DMS114 treated with DMSO at 0.1 percent for 48 hours (cell line): Measurements from ENCODE around the gene CREB3.

Experiments
- DNase-seq: peaks from one replicate; lab custom pipeline; 2025; ENCODE audit not compliant: unreplicated experiment; lab: John Stamatoyannopoulos, UW

CREB3 gene

GRCh38 chr9:35748242-35748857 lies 15.9 kb downstream of the CREB3 start:
- no peak for DNase-seq

DNA sequence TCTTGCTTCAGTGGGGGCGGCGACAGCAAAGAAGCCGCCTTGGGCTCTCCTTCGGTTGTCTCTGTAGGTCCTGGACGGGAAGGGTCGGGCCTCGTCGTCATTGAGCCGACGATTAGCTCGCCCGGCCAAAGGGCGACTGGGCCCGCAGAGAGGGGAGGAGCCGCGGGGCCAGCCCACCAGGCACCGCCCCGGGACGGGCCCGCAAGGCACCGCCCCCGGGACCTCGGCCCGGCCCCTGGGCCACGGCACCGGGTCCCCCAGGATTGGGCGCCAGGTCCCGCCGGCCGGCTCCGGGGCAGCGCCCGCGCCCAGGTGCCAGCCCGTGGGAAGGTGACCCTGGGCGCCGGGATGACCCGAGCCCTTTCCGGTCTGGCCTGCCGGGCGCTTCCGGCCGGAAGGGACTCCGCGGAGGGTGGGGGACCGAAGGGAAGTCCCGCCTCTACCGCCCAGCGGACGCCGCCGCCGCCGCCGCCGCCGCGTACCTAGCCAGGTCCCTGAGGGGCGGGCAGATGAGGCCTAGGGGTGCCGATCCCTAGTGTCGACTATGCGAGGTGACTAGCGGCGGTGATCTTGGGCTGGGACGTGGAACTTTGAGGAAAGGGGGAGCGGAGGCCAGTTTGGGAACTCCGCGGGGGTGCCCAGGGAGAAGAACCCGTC lies 16.5 kb downstream of the CREB3 start, which contains the start of the genes GBA2 and RGP1:
Gene GBA2 (minus strand): TSS at position 371 of the 657 bp plus-strand sequence. CDS start 524 bp downstream, outside the sequence.
Gene RGP1 (plus strand): TSS at position 430 of the 657 bp plus-strand sequence. CDS start 469 bp downstream, outside the sequence.
- peak; percentile 29 for DNase-seq

DNA sequence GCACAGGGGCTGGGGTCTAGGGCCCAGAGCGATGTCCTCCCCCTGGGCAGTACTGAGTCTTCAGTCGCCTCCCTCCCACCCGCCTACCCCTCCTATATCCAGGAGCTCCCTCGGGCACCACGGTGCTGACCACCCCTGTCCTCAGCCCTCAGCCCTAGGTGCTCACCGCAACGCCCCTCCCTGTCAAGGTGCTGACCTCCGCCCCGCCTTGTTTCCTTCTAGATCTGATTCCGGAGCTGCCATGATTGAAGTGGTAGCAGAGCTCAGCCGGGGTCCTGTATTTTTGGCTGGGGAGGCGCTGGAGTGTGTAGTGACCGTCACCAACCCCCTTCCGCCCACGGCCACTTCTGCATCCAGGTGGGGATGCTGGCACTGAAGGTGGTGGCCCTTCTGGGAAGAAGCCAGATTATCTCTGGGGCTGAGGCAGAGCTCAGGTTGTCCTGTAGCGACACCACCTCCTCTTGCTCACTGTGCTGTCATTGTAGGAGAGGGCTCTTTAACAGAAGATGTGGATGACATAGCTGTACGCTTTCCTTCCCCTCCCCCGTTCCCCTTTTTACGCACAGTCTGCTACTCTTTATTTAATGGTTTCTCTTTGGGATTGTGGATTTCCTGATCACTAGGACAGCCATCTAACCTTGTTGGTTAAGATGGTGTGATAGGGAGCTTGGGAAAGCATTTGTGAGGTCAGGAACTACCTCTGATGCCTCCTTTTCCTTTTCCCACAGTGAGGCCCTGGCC lies 17.2 kb downstream of the CREB3 start:
- DNase-seq: no peak

GRCh38 chr9:35750256-35750531 lies 17.7 kb downstream of the CREB3 start:
- no peak for DNase-seq

GRCh38 chr9:35753466-35753865 lies 21.0 kb downstream of the CREB3 start:
- no peak for DNase-seq

- DNase-seq: no peak
Observed at GRCh38 chr9:35754264-35754663, 21.8 kb downstream of the CREB3 start, which contains the start of gene MSMP. Gene MSMP, minus strand, starts transcription at chr9:35754276. Its CDS starts 147 bp downstream, at chr9:35754129.

- DNase-seq: no peak
Observed at GRCh38 chr9:35755071-35755470, 22.6 kb downstream of the CREB3 start.

DNA sequence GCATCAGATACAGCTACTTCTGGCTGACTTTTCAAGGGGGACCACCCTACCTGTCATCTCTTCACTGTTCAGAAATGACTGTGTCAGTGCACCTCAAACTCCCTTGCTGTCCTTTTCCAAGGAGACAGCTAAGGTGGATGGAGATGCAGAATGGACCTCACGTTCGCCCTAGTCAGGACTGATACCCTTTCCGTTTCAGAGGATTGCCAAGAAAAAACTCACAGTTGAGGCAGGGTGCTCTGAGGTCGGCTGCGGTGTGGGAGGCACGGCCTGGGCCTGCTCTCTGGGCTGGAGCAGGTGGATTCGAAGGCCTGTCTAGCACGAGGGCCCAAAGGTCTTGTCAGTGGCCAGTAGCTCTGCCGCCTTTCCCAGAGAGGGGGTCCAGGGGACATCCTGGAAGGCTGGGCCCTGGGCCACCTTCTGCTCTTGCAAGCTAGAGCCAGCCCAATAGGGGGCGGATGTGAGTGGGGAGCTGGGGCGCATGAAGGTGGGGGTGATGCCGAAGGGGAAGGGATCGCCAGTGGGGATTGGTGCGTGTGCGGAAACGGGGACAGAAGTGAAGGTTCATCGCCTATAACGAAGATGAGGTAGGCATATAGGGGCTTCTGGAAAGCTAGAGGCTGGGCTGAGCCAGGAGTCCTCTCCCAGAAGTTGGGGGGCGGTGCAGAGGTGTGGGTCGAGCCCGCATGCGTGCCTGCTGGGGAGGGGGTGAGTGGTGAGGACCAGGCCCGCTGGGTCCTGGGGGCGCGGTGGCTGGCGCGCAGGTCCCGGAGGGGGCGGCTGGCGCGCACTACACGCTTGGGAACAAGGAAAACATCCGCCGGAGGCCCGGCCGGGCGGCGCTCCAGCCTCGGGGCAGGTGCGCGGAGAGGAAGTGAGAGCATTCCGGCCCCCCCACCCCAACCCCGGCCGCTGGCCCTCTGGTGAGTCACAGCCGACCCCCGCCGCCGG lies 24.1 kb downstream of the CREB3 start:
- no peak for DNase-seq

- no peak for DNase-seq
Observed at GRCh38 chr9:35757226-35757891, 24.9 kb downstream of the CREB3 start.

DNA sequence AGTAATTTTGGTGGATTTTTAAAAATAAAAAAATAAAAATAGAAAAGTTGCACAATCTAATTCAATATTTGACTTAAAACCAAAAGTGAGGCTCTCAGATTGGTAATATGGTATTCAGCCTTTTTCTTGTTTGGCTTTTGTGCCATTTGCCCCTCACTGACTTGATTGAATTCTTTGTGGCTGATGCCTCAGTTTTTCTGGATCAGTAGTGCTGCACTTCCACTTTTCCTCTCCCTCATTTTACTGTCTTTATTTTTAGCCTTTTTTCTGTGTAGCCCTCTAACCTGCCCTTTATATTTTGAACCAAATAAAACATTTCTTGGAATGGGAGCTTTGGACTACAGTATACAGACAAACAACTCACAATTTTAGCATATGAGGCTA lies 25.4 kb downstream of the CREB3 start:
- no peak for DNase-seq

DNA sequence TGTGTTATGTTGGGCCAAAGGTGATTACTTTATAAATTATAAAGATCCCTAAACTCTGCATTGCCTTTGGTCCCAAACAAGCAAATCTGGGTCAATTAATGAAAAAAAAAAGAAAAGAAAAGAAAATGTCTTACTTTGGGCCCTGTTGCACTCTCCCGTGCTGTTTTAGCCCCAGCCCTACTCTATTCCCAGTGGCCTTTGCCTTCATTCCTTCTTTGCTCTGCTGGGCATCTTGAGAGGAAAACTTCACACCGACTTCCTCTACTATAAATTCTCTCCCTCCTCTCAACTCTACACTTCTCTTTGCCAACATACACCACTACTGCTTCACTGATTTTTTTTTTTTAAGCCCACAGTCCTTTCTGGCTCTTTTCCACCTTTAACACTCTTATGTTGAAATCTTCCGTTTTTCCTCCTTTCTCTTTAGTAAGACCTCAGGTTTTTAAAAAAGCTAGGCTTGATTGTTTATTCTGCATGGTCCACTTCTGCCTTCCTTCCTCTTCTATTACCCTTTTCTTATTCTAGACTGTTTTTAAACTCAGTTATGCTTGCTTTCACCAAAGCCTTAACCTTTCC lies 26.1 kb downstream of the CREB3 start:
- DNase-seq: no peak

GRCh38 chr9:35759795-35760194 lies 27.3 kb downstream of the CREB3 start:
- DNase-seq: no peak

DNA sequence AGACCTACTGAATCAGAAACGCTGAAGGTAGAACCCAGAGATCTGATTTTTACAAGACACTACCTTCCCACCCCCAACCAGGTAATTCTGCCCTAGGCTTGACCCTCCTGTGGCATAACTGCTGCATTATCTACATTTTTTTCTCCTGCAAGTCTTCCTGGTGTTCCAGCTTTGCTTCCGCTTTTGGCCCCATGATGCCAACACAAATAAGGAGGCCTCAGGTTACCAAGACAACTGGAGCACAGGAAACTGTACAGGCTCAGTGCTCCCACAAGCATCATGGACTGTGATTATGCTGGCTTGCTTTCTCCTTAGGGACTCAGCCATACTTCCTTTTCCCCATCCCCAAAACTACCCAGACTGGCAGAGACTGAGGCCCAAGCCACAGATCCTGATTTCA lies 28.2 kb downstream of the CREB3 start:
- DNase-seq: no peak

- no peak for DNase-seq
Observed at GRCh38 chr9:35763181-35763580, 30.7 kb downstream of the CREB3 start.

DNA sequence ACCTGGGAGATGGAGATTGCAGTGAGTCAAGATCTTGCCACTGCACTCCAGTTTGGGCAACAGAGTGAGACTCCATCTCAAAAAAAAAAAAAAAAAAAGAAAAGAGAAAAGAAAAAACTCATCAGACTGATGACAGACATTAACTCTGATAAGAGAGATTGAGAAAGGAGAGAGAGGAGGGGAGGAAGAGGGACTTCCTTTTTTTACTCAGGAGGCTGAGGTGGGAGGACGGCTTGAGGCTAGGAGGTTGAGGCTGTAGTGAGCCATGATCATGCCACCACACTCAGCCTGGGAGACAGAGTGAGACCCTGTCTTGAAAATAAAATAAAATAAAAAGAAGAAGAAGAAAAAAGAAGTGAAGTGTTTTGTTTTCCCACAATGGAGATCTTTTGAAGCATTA lies 31.3 kb downstream of the CREB3 start:
- DNase-seq: no peak

- no peak for DNase-seq
Observed at GRCh38 chr9:35766997-35767396, 34.5 kb downstream of the CREB3 start.

GRCh38 chr9:35767458-35767857 lies 35.0 kb downstream of the CREB3 start:
- DNase-seq: no peak

GRCh38 chr9:35769763-35770162 lies 37.3 kb downstream of the CREB3 start:
- no peak for DNase-seq

DNA sequence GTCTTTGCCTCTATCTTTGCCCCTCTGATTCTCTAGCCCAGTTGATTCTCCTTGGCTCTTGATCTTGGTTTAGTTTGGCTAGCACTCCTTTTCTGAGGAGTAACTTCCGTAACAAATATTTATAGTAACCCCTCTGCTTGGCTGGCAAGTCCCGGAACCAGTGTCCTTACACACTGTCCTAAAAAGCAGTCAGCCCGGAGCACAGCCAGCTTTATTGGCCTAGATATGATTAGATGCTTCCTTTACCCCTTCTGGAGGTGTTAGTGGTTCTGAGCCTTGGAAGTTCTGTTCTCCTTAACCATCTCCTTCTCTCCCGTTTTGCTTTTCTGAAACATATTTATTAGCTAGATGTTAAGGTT lies 38.6 kb downstream of the CREB3 start:
- no peak for DNase-seq

- no peak for DNase-seq
Observed at GRCh38 chr9:35771534-35771933, 39.1 kb downstream of the CREB3 start.
